ENCODE results near the gene TOP2A. TPM values are rescaled to one million over a fixed set of nuclear protein-coding genes. Genes with fewer than 3 reads are reported as not detected.

TOP2A gene
- total RNA-seq, 1 experiment from 2014 or later, result 141 TPM

- CTCF ChIA-PET, result interaction anchor here (0.5 to 4.2 kb wide), 6 partner anchors 54 to 198 kb away, joined by 3 to 34 read pairs (median 8); no protein-coding TSS in a partner anchor
- no peaks in the 10 kb centered on the region for H3K9me2 ChIP-seq (ENCODE audit: insufficient read depth)
- BruUV-seq (replicated peaks), result no TSS peak
- no peak overlapping the region for H3K4me3 ChIP-seq (replicated peaks in 1 of 2; ENCODE audit: low read depth in 1 of 2, low read length in 2 of 2)
- TF ChIP-seq YY1 (IDR thresholded peaks at IDR 0.05; ENCODE audit: extremely low read depth, insufficient replicate concordance, low read depth, low read length) (no peak), EZH2phosphoT487 (IDR thresholded peaks at IDR 0.05; ENCODE audit: borderline replicate concordance) (no peak), CEBPB (IDR thresholded peaks at IDR 0.05; ENCODE audit: low read depth) (no peak), ZFX (IDR thresholded peaks at IDR 0.05) (no peak), SIN3A (IDR thresholded peaks at IDR 0.05; ENCODE audit: low read depth) (no peak), POLR2AphosphoS5 (IDR thresholded peaks at IDR 0.05; ENCODE audit: low read depth, low read length) (no peak), TCF7L2 (IDR thresholded peaks at IDR 0.05; ENCODE audit: borderline replicate concordance, extremely low read depth, insufficient read depth, insufficient read length) (no peak), SP1 (IDR thresholded peaks at IDR 0.05; ENCODE audit: low read depth) (no peak), ELF1 (IDR thresholded peaks at IDR 0.05; ENCODE audit: borderline replicate concordance, low read depth) (no peak), POLR2A (IDR thresholded peaks at IDR 0.05; ENCODE audit: borderline replicate concordance, extremely low read depth, insufficient read depth, insufficient read length) (no peak), REST (IDR thresholded peaks at IDR 0.05; ENCODE audit: low read depth) (no peak)
- RAD21 ChIA-PET (ENCODE audit: low non-redundant PET in 1 of 2, low total read pairs in 2 of 2, uncharacterized antibody in 2 of 2, unreplicated experiment in 2 of 2), result interaction anchor here in 1 of 2 experiments (2.0 kb wide), 1 partner anchor 172 kb away, joined by 9 read pairs; no protein-coding TSS in a partner anchor
- H2AFZ ChIP-seq (ENCODE audit: low read depth, low read length, poor library complexity, severe bottlenecking), result no peak overlapping the region
- H3K79me2 ChIP-seq (ENCODE audit: insufficient read depth, low read length), result no peaks in the 10 kb centered on the region
- H3K9me3 ChIP-seq (ENCODE audit: control insufficient read depth in 1 of 2, insufficient read depth in 1 of 2, low read depth in 1 of 2, low read length in 2 of 2), result no peaks in the 10 kb centered on the region
- H3K4me2 ChIP-seq (ENCODE audit: low read length), result no peak overlapping the region
- H3K27ac ChIP-seq (ENCODE audit: low read depth, low read length), result no peak overlapping the region
- no peaks in the 10 kb centered on the region for H4K20me1 ChIP-seq (ENCODE audit: insufficient read depth)
- H3K4me1 ChIP-seq (ENCODE audit: control insufficient read depth in 1 of 2, insufficient read depth in 2 of 2, low read length in 2 of 2), result peaks cover 4 to 31% of the 10 kb centered on the region in 2 experiments; a peak in 3 of 4 replicates
- intact Hi-C loops (cut with micrococcal nuclease), result no loop called here
- POLR2A ChIA-PET, result interaction anchor here (1.7 kb wide), 1 partner anchor 199 kb away, joined by 6 read pairs; no protein-coding TSS in a partner anchor
- no peak for DNase-seq (ENCODE audit: low read depth, low spot score)
- no peaks in the 10 kb centered on the region for H3K27me3 ChIP-seq (ENCODE audit: insufficient read depth, low read length)
- no peak for ATAC-seq
- no peaks in the 10 kb centered on the region; a peak in 1 of 4 replicates for H3K36me3 ChIP-seq (ENCODE audit: control insufficient read depth in 1 of 2, insufficient read depth in 2 of 2, low read length in 2 of 2)
- no peak overlapping the region for H3K9ac ChIP-seq (ENCODE audit: low read length)
Measured at GRCh38 chr17:40361063-40361924, 56.4 kb downstream of the TOP2A start.
